ENCODE measurements around the gene RAET1L.
"Not testable (repeated sequence)": the region's sequence is repeated elsewhere in the genome, so short reads cannot be mapped to it uniquely, and the experiment has no call there.

RAET1L gene

GRCh38 chr6:150029276-150029675 is 3.9 kb upstream of the RAET1L start:
- H3K27ac ChIP-seq: no peak overlapping the region
- POLR2A ChIA-PET (ENCODE audit: low non-redundant PET): no interaction called here
- no peak for TF ChIP-seq CTCF (conservative IDR thresholded peaks at IDR 0.05; ENCODE audit: low read depth)
- no peak for DNase-seq (ENCODE audit: low spot score)
- CTCF ChIA-PET: no interaction called here

- CTCF ChIA-PET: no interaction called here
Observed at GRCh38 chr6:150028799-150029198, 3.5 kb upstream of the RAET1L start.

GRCh38 chr6:150027806-150028565 is 2.7 kb upstream of the RAET1L start:
- TF ChIP-seq CTCF (conservative IDR thresholded peaks at IDR 0.05; ENCODE audit: low read depth): no peak
- H3K27ac ChIP-seq: no peak overlapping the region
- ChIA-PET CTCF (interaction anchor here (1.0 kb wide), 1 partner anchor 367 kb away, joined by 4 read pairs; no protein-coding TSS in a partner anchor), POLR2A (ENCODE audit: low non-redundant PET) (no interaction called here)
- DNase-seq (ENCODE audit: low spot score): no peak

More at GRCh38 chr6:150028799-150029198, 3.5 kb upstream of the RAET1L start:
- DNase-seq (ENCODE audit: low spot score): no peak
- TF ChIP-seq CTCF (conservative IDR thresholded peaks at IDR 0.05; ENCODE audit: low read depth): no peak
- POLR2A ChIA-PET (ENCODE audit: low non-redundant PET): no interaction called here
- no peak overlapping the region for H3K27ac ChIP-seq

GRCh38 chr6:150026976-150027805 is 1.9 kb upstream of the RAET1L start:
- DNase-seq (ENCODE audit: low spot score): no peak
- no peak overlapping the region for H3K27ac ChIP-seq
- TF ChIP-seq CTCF (conservative IDR thresholded peaks at IDR 0.05; ENCODE audit: low read depth): no peak
- ChIA-PET CTCF (interaction anchor here (1.0 kb wide), 1 partner anchor 368 kb away, joined by 4 read pairs; no protein-coding TSS in a partner anchor), POLR2A (ENCODE audit: low non-redundant PET) (no interaction called here)

- POLR2A ChIA-PET (ENCODE audit: low non-redundant PET): no interaction called here
- CTCF ChIA-PET: interaction anchor here (1.0 kb wide), 1 partner anchor 370 kb away, joined by 4 read pairs; no protein-coding TSS in a partner anchor
- H3K27ac ChIP-seq: peak overlapping the region; percentile 84
- no peak for DNase-seq (ENCODE audit: low spot score)
- no peak for TF ChIP-seq CTCF (conservative IDR thresholded peaks at IDR 0.05; ENCODE audit: low read depth)
Observed at GRCh38 chr6:150024646-150025155, 631 bp downstream of the RAET1L start.

- H3K27ac ChIP-seq; POLR2A ChIA-PET (ENCODE audit: low non-redundant PET); DNase-seq (ENCODE audit: low spot score); CTCF ChIA-PET: not testable (repeated sequence)
Observed at GRCh38 chr6:150024021-150024420, 1.3 kb downstream of the RAET1L start.

GRCh38 chr6:150021870-150022269 is 3.5 kb downstream of the RAET1L start:
- DNase-seq (ENCODE audit: low spot score); H3K27ac ChIP-seq; POLR2A ChIA-PET (ENCODE audit: low non-redundant PET); CTCF ChIA-PET: not testable (repeated sequence)
